A549 treated with CORT108297 at 1 μM for 4 hours (cell line): ENCODE measurements around the gene FAM98C. TPM values are rescaled to one million over a fixed set of nuclear protein-coding genes. Genes with fewer than 3 reads are reported as not detected.

Experiments
- total RNA-seq: library from RNA; stranded (reverse); fragments of 200-300 nt; extraction: Qiagen RNA extraction; gene quantifications from 5 replicates; pipeline ENCODE4 v1.2.3, GENCODE V29; 2022

FAM98C gene
- total RNA-seq = 18.2 to 30.1 TPM (median 26.9 TPM) in 5 replicates

GRCh38 chr19:38402967-38403674, at the start of gene FAM98C:
Gene FAM98C (plus strand): TSS chr19:38403093. CDS start chr19:38403154, 61 bp downstream.

GRCh38 chr19:38374332-38375097, 28.4 kb upstream of the FAM98C start, which contains the start of gene PSMD8:
Gene PSMD8 (plus strand): TSS chr19:38374571. CDS start chr19:38374602, 31 bp downstream.

DNA sequence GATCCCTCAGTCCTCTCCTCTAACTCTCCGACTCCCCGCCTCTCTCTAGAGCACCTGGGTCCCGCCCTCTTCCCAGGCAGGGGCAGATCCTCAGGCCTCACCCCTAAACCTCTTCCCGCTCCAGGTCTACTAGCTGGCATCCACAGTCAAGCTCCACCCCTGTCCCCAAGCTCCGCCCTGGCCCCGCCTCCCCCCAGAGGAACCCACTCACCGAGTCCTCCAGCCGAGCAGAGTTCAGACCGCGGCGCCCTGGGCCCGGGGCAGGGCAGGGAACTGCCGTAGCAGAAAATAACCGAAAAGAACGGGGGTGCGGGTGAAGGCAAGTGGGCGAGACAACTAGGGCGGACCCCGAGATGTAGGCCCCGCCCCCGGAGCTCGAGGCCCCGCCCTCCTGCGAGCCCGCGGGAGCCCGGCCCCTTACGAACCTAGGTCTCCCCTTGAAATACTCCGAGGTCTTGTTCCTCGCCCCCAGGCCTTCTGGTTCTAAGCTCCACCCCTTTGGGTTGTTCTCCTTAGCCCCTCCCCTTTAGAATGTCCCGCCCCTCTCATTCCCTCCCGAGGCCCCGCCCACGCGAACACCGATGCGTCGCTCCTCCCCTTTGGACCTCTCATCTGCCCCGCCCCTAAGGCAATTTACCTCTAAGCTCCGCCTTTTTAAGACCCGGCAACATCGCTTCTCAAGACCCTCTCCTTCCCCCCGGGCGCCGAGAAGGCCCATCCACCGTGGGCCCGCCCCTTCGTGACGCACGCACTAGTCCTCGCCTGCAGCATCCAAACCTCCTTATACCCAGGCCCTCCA, 15.1 kb upstream of the FAM98C start, which contains the start of gene GGN:
GGN (minus strand) TSS at position 485 of the 799 bp plus-strand sequence. CDS start 773 bp downstream, outside the sequence.

GRCh38 chr19:38388349-38389100, 14.4 kb upstream of the FAM98C start, which contains the start of gene SPRED3:
Gene SPRED3 (plus strand): TSS chr19:38388697. CDS start chr19:38390303, 1,606 bp downstream.

DNA sequence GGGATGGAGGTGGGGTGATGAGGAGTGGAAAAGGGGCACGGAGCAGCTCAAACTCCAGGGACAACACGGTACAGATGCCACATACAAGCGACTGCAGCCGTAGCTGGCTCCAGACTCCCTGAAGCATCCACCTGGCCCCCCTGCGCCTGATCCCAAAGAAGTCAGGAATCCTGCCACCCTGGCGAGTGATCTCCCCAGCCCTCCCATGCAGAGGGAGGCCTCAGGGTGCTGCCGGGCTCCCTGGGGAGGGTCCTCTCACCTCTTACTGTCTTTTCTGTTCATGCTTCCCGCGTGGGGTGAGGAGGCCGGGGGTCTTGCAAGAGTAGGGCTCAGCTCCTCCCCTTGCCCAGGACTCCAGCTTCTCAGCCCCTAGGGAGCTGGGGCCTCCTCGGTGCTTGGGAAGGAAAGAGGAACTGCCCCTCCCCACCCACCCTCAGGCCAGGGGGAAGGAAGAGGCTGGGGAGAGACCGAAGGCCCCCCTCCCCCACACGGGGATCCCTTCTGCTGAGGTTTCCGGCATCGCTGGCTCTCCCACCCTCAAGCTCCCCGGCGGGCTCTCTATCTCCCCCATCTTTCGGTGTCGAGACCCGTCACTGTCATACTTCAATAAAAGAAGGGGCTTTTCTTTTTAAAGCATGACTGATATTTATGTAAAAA, 23.0 kb downstream of the FAM98C start, which contains the start of gene RASGRP4:
RASGRP4 (minus strand) TSS at position 410 of the 657 bp plus-strand sequence; CDS start at position 282, 128 bp downstream.

DNA sequence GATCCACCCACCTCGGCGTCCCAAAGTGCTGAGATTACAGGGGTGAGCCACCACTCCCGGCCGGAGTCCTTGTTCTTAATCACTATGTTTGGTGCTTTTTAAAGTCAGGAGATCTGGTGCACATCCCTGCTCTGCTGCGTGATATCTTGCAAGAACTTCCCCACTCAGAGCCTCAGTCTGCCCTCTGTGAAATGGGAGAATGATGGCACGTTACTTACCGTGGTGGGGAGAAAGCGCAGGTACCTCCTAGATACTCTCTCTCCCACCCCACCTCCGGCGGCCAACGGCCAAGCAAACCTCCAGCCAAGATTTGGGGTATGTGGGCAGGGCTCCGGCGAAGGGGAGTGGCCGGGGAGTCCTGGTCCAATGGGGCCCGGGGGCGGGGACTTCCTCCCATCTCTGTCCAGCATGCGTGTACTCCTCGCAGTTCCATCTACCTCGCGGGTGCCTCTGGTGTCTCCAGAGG, 30.4 kb downstream of the FAM98C start, which contains the start of gene RYR1:
RYR1 (plus strand) TSS at position 424 of the 466 bp plus-strand sequence. CDS start 139 bp downstream, outside the sequence.

Other genes with a start within 250 kb of the FAM98C start
- gene DPF1, start 178.9 kb upstream of the FAM98C start, total RNA-seq = 3.6 to 4.8 TPM (median 4.3 TPM) in 5 replicates
- gene PPP1R14A, start 146.7 kb upstream of the FAM98C start, total RNA-seq = 107 to 143 TPM (median 132 TPM) in 5 replicates
- gene SPINT2, start 138.5 kb upstream of the FAM98C start, total RNA-seq = 278 to 405 TPM (median 364 TPM) in 5 replicates
- gene C19orf33, start 98.8 kb upstream of the FAM98C start, total RNA-seq = 609 to 811 TPM (median 753 TPM) in 5 replicates
- gene YIF1B, start 87.1 kb upstream of the FAM98C start, total RNA-seq = 98.5 to 140 TPM (median 137 TPM) in 5 replicates
- 4.5 to 6.1 TPM (median 5.4 TPM) in 5 replicates for gene KCNK6, start 83.2 kb upstream of the FAM98C start, total RNA-seq
- 0.87 to 1.5 TPM (median 1.4 TPM) in 5 replicates for gene CATSPERG, start 67.3 kb upstream of the FAM98C start, total RNA-seq
- gene PSMD8, start 28.5 kb upstream of the FAM98C start, total RNA-seq = 439 to 523 TPM (median 486 TPM) in 5 replicates
- 0.22 to 0.53 TPM (median 0.31 TPM) in 5 replicates for gene GGN, start 15.1 kb upstream of the FAM98C start, total RNA-seq
- 1.3 to 2.7 TPM (median 2.3 TPM) in 5 replicates for gene SPRED3, start 14.4 kb upstream of the FAM98C start, total RNA-seq
- gene RASGRP4, start 23.1 kb downstream of the FAM98C start, total RNA-seq = 0.07 to 0.14 TPM (median 0.11 TPM) in 3 of 5 replicates, not detected in the others
- gene RYR1, start 30.6 kb downstream of the FAM98C start, total RNA-seq = 4.1 to 6.3 TPM (median 4.8 TPM) in 5 replicates
- gene MAP4K1, start 214.9 kb downstream of the FAM98C start, total RNA-seq = 0.50 to 1.0 TPM (median 0.92 TPM) in 5 replicates
- 671 to 1,000 TPM (median 735 TPM) in 5 replicates for gene EIF3K, start 216.1 kb downstream of the FAM98C start, total RNA-seq
- 840 to 1,278 TPM (median 1,154 TPM) in 5 replicates for gene ACTN4, start 244.6 kb downstream of the FAM98C start, total RNA-seq